Mononuclear cell (primary cell): ENCODE data around the gene KRTAP5-2. TPM values are rescaled to one million over a fixed set of nuclear protein-coding genes. Genes with fewer than 3 reads are reported as not detected.

ENCODE experiments used
- H3K27me3 ChIP-seq: 2 replicates; pipeline ENCODE4 v1.6.0; 2011; ENCODE audit warnings: low read length, control low read depth; ENCODE audit not compliant: insufficient read depth
- H3K4me1 ChIP-seq: 2 replicates; pipeline ENCODE4 v1.5.1; 2011; ENCODE audit warnings: mild to moderate bottlenecking, low read length, control low read depth; ENCODE audit not compliant: insufficient read depth
- H3K4me3 ChIP-seq: 2 replicates; pipeline ENCODE4 v1.5.1; 2011; ENCODE audit warnings: mild to moderate bottlenecking, low read length, moderate library complexity
- H3K9me3 ChIP-seq: 2 replicates; pipeline ENCODE4 v1.5.1; 2011; ENCODE audit warnings: low read depth, mild to moderate bottlenecking, control low read depth, low read length
- total RNA-seq: library from RNA; depleted of rRNA; stranded (reverse); fragments of >200 nt; gene quantifications from one replicate; pipeline ENCODE4 v1.2.3, GENCODE V29; 2012

KRTAP5-2 gene
- total RNA-seq, 1 donor: not detected

- no peaks in the 10 kb centered on the region for H3K9me3 ChIP-seq
- peaks cover 18% of the 10 kb centered on the region for H3K4me1 ChIP-seq
- no peak overlapping the region for H3K4me3 ChIP-seq
- peaks cover 32% of the 10 kb centered on the region for H3K27me3 ChIP-seq
Observed at GRCh38 chr11:1548221-1549070, 49.6 kb downstream of the KRTAP5-2 start.

GRCh38 chr11:1547467-1548098 lies 50.5 kb downstream of the KRTAP5-2 start:
- Histone ChIP-seq H3K9me3 (no peaks in the 10 kb centered on the region), H3K4me1 (peaks cover 18% of the 10 kb centered on the region), H3K4me3 (no peak overlapping the region), H3K27me3 (peaks cover 32% of the 10 kb centered on the region)

Other genes starting within 250 kb of the KRTAP5-2 start
- 0.10 TPM for gene BRSK2, start 208.4 kb downstream of the KRTAP5-2 start, total RNA-seq
- 20.7 TPM for gene MOB2, start 111.5 kb downstream of the KRTAP5-2 start, total RNA-seq
- 12.5 TPM for gene DUSP8, start 26.0 kb downstream of the KRTAP5-2 start, total RNA-seq
- gene KRTAP5-1, start 13.0 kb downstream of the KRTAP5-2 start, total RNA-seq: not detected
- gene KRTAP5-3, start 10.2 kb upstream of the KRTAP5-2 start, total RNA-seq: not detected
- not detected for gene KRTAP5-4, start 23.8 kb upstream of the KRTAP5-2 start, total RNA-seq
- gene KRTAP5-5, start 31.5 kb upstream of the KRTAP5-2 start, total RNA-seq: not detected
- gene KRTAP5-6, start 98.9 kb upstream of the KRTAP5-2 start, total RNA-seq: not detected
- gene IFITM10, start 152.3 kb upstream of the KRTAP5-2 start, total RNA-seq: 4.8 TPM
- gene CTSD, start 165.6 kb upstream of the KRTAP5-2 start, total RNA-seq: 253 TPM
- gene SYT8, start 236.7 kb upstream of the KRTAP5-2 start, total RNA-seq: not detected
- 8.6 TPM for gene TNNI2, start 240.7 kb upstream of the KRTAP5-2 start, total RNA-seq